ENCODE data around the gene CCDC117.

GRCh38 chr22:28761449-28761755 is 11.1 kb upstream of the CCDC117 start:
- TF ChIP-seq, protein P1, sequence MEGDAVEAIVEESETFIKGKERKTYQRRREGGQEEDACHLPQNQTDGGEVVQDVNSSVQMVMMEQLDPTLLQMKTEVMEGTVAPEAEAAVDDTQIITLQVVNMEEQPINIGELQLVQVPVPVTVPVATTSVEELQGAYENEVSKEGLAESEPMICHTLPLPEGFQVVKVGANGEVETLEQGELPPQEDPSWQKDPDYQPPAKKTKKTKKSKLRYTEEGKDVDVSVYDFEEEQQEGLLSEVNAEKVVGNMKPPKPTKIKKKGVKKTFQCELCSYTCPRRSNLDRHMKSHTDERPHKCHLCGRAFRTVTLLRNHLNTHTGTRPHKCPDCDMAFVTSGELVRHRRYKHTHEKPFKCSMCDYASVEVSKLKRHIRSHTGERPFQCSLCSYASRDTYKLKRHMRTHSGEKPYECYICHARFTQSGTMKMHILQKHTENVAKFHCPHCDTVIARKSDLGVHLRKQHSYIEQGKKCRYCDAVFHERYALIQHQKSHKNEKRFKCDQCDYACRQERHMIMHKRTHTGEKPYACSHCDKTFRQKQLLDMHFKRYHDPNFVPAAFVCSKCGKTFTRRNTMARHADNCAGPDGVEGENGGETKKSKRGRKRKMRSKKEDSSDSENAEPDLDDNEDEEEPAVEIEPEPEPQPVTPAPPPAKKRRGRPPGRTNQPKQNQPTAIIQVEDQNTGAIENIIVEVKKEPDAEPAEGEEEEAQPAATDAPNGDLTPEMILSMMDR (conservative IDR thresholded peaks at IDR 0.05 in 1 of 2, IDR thresholded peaks at IDR 0.05 in 1 of 2; ENCODE audit: low read depth in 1 of 2, low read length in 2 of 2): no peak
- no peak for TF ChIP-seq EZH2 (IDR thresholded peaks at IDR 0.05; ENCODE audit: low read length, missing control alignments)
